Keratinocyte (primary cell): Measurements from ENCODE around the gene SLC19A1. TPM values are rescaled to one million over a fixed set of nuclear protein-coding genes. Genes with fewer than 3 reads are reported as not detected.

Source experiments
- DNase-seq: peaks from one replicate; pipeline ENCODE4 v3.0.0-alpha.2; 2011; ENCODE audit warnings: low read depth, missing footprints, low spot score
- FAIRE-seq: peaks from 2 replicates; lab custom pipeline; 2011; peaks lifted over from hg19 to GRCh38; lab: Jason Lieb, UNC
- H2AFZ ChIP-seq: 2 replicates; pipeline ENCODE4 v1.6.0; 2012; ENCODE audit warnings: low read length, control low read depth, inconsistent platforms; ENCODE audit not compliant: control insufficient read depth
- H3K27ac ChIP-seq: 2 replicates; pipeline ENCODE4 v1.5.1; 2011; ENCODE audit warnings: low read length; ENCODE audit not compliant: control insufficient read depth, insufficient read depth
- H3K27me3 ChIP-seq: 3 replicates; pipeline ENCODE4 v1.6.0; 2011; ENCODE audit warnings: low read length; ENCODE audit not compliant: control insufficient read depth, insufficient read depth; ENCODE audit errors: extremely low read depth
- H3K36me3 ChIP-seq, 2 experiments: 2 replicates in 1 of 2; 3 replicates in 1 of 2; pipeline ENCODE4 v1.5.1; 2011; ENCODE audit warnings: low read length in 2 of 2, mild to moderate bottlenecking in 1 of 2; ENCODE audit not compliant: control insufficient read depth in 2 of 2, insufficient read depth in 2 of 2; ENCODE audit errors: extremely low read depth in 1 of 2
- H3K4me1 ChIP-seq: 3 replicates; pipeline ENCODE4 v1.5.1; 2011; ENCODE audit warnings: low read length; ENCODE audit not compliant: control insufficient read depth, insufficient read depth; ENCODE audit errors: extremely low read depth
- H3K4me2 ChIP-seq: 3 replicates; pipeline ENCODE4 v1.6.0; 2011; ENCODE audit warnings: low read depth, low read length; ENCODE audit not compliant: control insufficient read depth, insufficient read depth; ENCODE audit errors: extremely low read depth
- H3K4me3 ChIP-seq, 3 experiments: fragments of 200-600 bp in 1 of 3; sonication (generic) in 1 of 3; 2 replicates in 2 of 3; 3 replicates in 1 of 3; pipeline ENCODE4 v1.5.1; 2011 to 2016; ENCODE audit warnings: low read length in 3 of 3, mild to moderate bottlenecking in 3 of 3, control low read depth in 2 of 3, inconsistent platforms in 1 of 3, low read depth in 1 of 3, mixed read lengths in 1 of 3, mixed run types in 1 of 3, moderate library complexity in 1 of 3; ENCODE audit not compliant: control insufficient read depth in 2 of 3, insufficient read depth in 2 of 3; ENCODE audit errors: extremely low read depth in 1 of 3
- H3K79me2 ChIP-seq: 2 replicates; pipeline ENCODE4 v1.6.0; 2012; ENCODE audit warnings: low read length; ENCODE audit not compliant: control insufficient read depth, insufficient read depth
- H3K9ac ChIP-seq: 3 replicates; pipeline ENCODE4 v1.6.0; 2011; ENCODE audit warnings: low read length; ENCODE audit not compliant: control insufficient read depth, insufficient read depth; ENCODE audit errors: extremely low read depth
- H3K9me1 ChIP-seq: 3 replicates; pipeline ENCODE4 v1.6.0; 2011; ENCODE audit warnings: low read length; ENCODE audit not compliant: control insufficient read depth, insufficient read depth; ENCODE audit errors: extremely low read depth
- H3K9me3 ChIP-seq: 2 replicates; pipeline ENCODE4 v1.5.1; 2012; ENCODE audit warnings: low read depth, low read length; ENCODE audit not compliant: control insufficient read depth
- H4K20me1 ChIP-seq: 3 replicates; pipeline ENCODE4 v1.6.0; 2011; ENCODE audit warnings: low read length; ENCODE audit not compliant: control insufficient read depth, insufficient read depth; ENCODE audit errors: extremely low read depth
- EZH2 ChIP-seq: IDR thresholded peaks from one replicate; pipeline ENCODE4 v1.6.1; 2012; ENCODE audit warnings: inconsistent platforms, mild to moderate bottlenecking, low read length, moderate library complexity
- dilution Hi-C: fragments of 300-500 bp; cut with MboI; formaldehyde crosslinking; loops from one replicate; pipeline ENCODE4 v1.7.0; 2020; ENCODE audit warnings: low sequenced_read_pairs; ENCODE audit not compliant: extremely low pct_ligation_motif_present
- polyA plus RNA-seq, 5 experiments: library from polyadenylated mRNA; depleted of rRNA in 3 of 5; stranded (reverse) in 3 of 5; stranded (forward) in 1 of 5; unstranded in 1 of 5; fragments of >200 nt; gene quantifications; 1 replicate in 1 of 5; 2 replicates in 3 of 5; 3 replicates in 1 of 5; pipeline versions ENCODE4 v1.2.1 to v1.2.3, GENCODE V29; 2011 to 2012; ENCODE audit warnings: missing spikeins in 2 of 5, low read depth in 1 of 5, low replicate concordance in 1 of 5
- TF ChIP-seq, protein P1 (sequence below), 3 experiments: IDR thresholded peaks in 1 of 3; conservative IDR thresholded peaks in 1 of 3; optimal IDR thresholded peaks in 1 of 3; 2 replicates in 2 of 3; 3 replicates in 1 of 3; pipeline versions ENCODE3 to v1.5.1; 2011; ENCODE audit warnings: low read length in 3 of 3, mild to moderate bottlenecking in 3 of 3, moderate library complexity in 2 of 3, control low read depth in 1 of 3, inconsistent platforms in 1 of 3; ENCODE audit not compliant: insufficient read depth in 2 of 3; ENCODE audit errors: extremely low read depth in 1 of 3

SLC19A1 gene
- polyA plus RNA-seq, 1 donor (not counting 4 experiments of a cell fraction or from before 2014, with no cell fraction given) = 3.8 TPM

DNA sequence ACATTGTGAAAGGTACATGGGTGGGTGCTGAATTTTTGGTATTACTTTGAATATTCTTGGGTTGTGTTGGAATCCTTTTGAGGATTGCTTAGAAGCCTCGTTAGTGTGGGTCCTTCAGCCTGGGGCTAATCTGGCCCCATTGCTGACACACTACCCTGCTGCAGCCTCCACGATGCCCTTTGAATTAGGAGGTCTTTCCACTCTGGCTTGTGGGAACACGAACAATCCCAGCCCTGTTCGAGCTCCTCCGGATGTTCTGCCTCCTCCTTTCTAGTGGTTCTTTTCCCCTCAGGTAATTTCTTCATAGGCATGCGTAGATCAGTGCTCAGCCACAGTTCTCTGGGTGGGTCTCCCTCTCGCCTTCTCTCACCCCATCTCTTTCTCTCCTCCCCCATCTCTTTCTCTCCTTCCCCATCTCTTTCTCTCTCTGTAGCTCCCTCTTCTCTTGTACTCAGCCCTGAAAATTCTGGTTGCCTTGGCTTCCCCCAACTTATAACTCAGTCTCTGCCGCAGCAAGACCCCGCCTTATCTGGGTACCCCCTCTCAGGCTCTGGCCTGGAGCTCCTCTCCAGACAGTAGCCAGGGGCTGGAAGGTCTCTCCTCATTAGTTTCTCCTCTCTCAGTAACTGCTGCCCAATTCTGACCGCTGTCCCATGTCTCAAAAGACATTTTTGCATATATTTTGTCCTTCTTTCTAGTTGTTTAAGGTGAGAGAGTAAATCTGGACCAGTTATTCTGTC is 46.0 kb upstream of the SLC19A1 start:
- no peak overlapping the region for H3K4me2 ChIP-seq
- DNase-seq (no peak), FAIRE-seq (no peak)
- H4K20me1 ChIP-seq = no peaks in the 10 kb centered on the region
- H3K4me3 ChIP-seq = no peak overlapping the region
- H2AFZ ChIP-seq = no peak overlapping the region
- H3K79me2 ChIP-seq = no peaks in the 10 kb centered on the region
- no peak overlapping the region for H3K9ac ChIP-seq
- TF ChIP-seq, protein P1, sequence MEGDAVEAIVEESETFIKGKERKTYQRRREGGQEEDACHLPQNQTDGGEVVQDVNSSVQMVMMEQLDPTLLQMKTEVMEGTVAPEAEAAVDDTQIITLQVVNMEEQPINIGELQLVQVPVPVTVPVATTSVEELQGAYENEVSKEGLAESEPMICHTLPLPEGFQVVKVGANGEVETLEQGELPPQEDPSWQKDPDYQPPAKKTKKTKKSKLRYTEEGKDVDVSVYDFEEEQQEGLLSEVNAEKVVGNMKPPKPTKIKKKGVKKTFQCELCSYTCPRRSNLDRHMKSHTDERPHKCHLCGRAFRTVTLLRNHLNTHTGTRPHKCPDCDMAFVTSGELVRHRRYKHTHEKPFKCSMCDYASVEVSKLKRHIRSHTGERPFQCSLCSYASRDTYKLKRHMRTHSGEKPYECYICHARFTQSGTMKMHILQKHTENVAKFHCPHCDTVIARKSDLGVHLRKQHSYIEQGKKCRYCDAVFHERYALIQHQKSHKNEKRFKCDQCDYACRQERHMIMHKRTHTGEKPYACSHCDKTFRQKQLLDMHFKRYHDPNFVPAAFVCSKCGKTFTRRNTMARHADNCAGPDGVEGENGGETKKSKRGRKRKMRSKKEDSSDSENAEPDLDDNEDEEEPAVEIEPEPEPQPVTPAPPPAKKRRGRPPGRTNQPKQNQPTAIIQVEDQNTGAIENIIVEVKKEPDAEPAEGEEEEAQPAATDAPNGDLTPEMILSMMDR (optimal IDR thresholded peaks at IDR 0.05 in 1 of 3, IDR thresholded peaks at IDR 0.05 in 1 of 3, conservative IDR thresholded peaks at IDR 0.05 in 1 of 3; ENCODE audit: extremely low read depth in 1 of 3, insufficient read depth in 2 of 3, low read length in 3 of 3) = no peak
- no peak for TF ChIP-seq EZH2
- no peaks in the 10 kb centered on the region for H3K4me1 ChIP-seq
- H3K27me3 ChIP-seq = peaks cover 33% of the 10 kb centered on the region
- peaks cover 6% of the 10 kb centered on the region for H3K9me3 ChIP-seq
- no peak overlapping the region for H3K27ac ChIP-seq
- H3K36me3 ChIP-seq = no peaks in the 10 kb centered on the region
- dilution Hi-C loops = no loop called here
- no peaks in the 10 kb centered on the region for H3K9me1 ChIP-seq

DNA sequence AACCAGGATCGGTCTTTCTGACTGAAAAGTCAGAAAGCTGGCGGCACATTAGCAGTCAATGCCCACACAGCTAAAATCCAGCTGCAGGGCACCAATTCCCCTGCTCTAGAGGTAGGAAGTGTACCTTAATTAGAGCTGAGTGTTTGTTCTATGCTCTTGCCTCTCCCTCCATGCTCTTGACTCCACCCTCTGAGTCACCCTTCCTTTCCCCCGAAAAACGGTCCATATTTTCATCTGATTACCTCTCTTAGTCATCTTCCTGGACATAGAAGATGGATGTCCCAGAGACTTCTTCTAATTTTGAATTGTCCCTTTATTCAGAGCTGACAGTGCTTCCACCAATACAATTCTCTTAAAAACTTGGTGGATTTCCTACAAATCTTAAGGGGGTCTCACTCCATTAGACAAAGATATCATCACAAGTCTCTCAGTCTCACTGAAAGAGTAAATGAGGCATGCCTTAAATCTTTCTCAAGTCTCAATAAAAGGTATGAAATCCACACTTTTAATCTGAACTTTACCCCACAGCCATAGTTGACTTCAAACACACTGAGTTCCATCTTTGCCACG is 44.1 kb upstream of the SLC19A1 start:
- no peak overlapping the region for H3K4me2 ChIP-seq
- no peaks in the 10 kb centered on the region for H3K79me2 ChIP-seq
- DNase-seq (no peak), FAIRE-seq (no peak)
- H3K4me3 ChIP-seq = no peak overlapping the region
- no peaks in the 10 kb centered on the region for H3K9me1 ChIP-seq
- peaks cover 23% of the 10 kb centered on the region for H3K27me3 ChIP-seq
- no peak for TF ChIP-seq EZH2
- TF ChIP-seq, protein P1 (optimal IDR thresholded peaks at IDR 0.05 in 1 of 3, IDR thresholded peaks at IDR 0.05 in 1 of 3, conservative IDR thresholded peaks at IDR 0.05 in 1 of 3; ENCODE audit: extremely low read depth in 1 of 3, insufficient read depth in 2 of 3, low read length in 3 of 3) = no peak
- H3K36me3 ChIP-seq = no peaks in the 10 kb centered on the region
- peaks cover 6% of the 10 kb centered on the region for H3K9me3 ChIP-seq
- H4K20me1 ChIP-seq = no peaks in the 10 kb centered on the region
- no peak overlapping the region for H2AFZ ChIP-seq
- H3K9ac ChIP-seq = no peak overlapping the region
- no peak overlapping the region for H3K27ac ChIP-seq
- dilution Hi-C loops = no loop called here
- no peaks in the 10 kb centered on the region for H3K4me1 ChIP-seq
